Measurements from ENCODE around the gene LYRM4.

The LYRM4 gene

DNA sequence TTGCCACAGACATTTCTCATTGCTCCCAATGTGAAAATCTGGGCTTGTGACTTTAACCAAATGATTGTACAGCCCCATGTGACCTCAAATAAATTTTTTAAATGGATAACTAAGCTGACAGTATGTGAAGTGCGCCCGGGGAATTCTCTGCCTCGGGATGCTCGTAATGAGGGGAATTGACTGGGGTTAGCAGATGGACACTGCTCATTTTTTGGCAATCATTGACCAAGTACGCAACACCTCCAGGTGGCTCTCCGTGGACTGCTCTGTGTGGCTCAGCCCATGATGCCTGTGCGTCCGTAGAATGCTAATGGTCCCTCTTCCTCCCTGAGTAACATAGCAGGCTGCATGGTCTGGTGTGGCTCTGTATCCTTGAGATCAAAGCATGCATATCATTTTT is 42.9 kb upstream of the LYRM4 start:
- TF ChIP-seq CTCF (IDR thresholded peaks at IDR 0.05), result no peak
- no peak overlapping the region for H3K4me3 ChIP-seq (ENCODE audit: low read depth, low read length)
- H3K9me3 ChIP-seq (ENCODE audit: control insufficient read depth, low read length), result no peaks in the 10 kb centered on the region
- H3K4me2 ChIP-seq (ENCODE audit: low read length), result no peak overlapping the region
- peaks cover 8% of the 10 kb centered on the region for H3K4me1 ChIP-seq
- H3K9ac ChIP-seq, result no peak overlapping the region
- no peak overlapping the region for H3K27ac ChIP-seq
- H3K27me3 ChIP-seq (ENCODE audit: control insufficient read depth, insufficient read depth, low read length), result no peaks in the 10 kb centered on the region
- H2AFZ ChIP-seq, result no peak overlapping the region
- peaks cover 21% of the 10 kb centered on the region for H3K79me2 ChIP-seq
- no peaks in the 10 kb centered on the region for H3K36me3 ChIP-seq (ENCODE audit: control insufficient read depth, insufficient read depth, low read length)

GRCh38 chr6:5302995-5303622 is 42.4 kb upstream of the LYRM4 start:
- Histone ChIP-seq H3K9ac (no peak overlapping the region), H3K9me3 (ENCODE audit: control insufficient read depth, low read length) (no peaks in the 10 kb centered on the region), H2AFZ (no peak overlapping the region), H3K27me3 (ENCODE audit: control insufficient read depth, insufficient read depth, low read length) (no peaks in the 10 kb centered on the region), H3K4me1 (peaks cover 8% of the 10 kb centered on the region), H3K4me2 (ENCODE audit: low read length) (no peak overlapping the region), H3K27ac (no peak overlapping the region), H3K4me3 (ENCODE audit: low read depth, low read length) (no peak overlapping the region), H3K79me2 (peaks cover 17% of the 10 kb centered on the region), H3K36me3 (ENCODE audit: control insufficient read depth, insufficient read depth, low read length) (no peaks in the 10 kb centered on the region)
- TF ChIP-seq CTCF (IDR thresholded peaks at IDR 0.05), result peak; percentile 74

GRCh38 chr6:5302220-5302946 is 41.6 kb upstream of the LYRM4 start:
- Histone ChIP-seq H3K4me1 (peaks cover 8% of the 10 kb centered on the region), H3K9me3 (ENCODE audit: control insufficient read depth, low read length) (no peaks in the 10 kb centered on the region), H3K4me2 (ENCODE audit: low read length) (no peak overlapping the region), H3K79me2 (peaks cover 14% of the 10 kb centered on the region), H3K27ac (no peak overlapping the region), H3K9ac (no peak overlapping the region), H3K36me3 (ENCODE audit: control insufficient read depth, insufficient read depth, low read length) (no peaks in the 10 kb centered on the region), H3K4me3 (ENCODE audit: low read depth, low read length) (no peak overlapping the region), H2AFZ (no peak overlapping the region), H3K27me3 (ENCODE audit: control insufficient read depth, insufficient read depth, low read length) (no peaks in the 10 kb centered on the region)
- no peak for TF ChIP-seq CTCF (IDR thresholded peaks at IDR 0.05)

DNA sequence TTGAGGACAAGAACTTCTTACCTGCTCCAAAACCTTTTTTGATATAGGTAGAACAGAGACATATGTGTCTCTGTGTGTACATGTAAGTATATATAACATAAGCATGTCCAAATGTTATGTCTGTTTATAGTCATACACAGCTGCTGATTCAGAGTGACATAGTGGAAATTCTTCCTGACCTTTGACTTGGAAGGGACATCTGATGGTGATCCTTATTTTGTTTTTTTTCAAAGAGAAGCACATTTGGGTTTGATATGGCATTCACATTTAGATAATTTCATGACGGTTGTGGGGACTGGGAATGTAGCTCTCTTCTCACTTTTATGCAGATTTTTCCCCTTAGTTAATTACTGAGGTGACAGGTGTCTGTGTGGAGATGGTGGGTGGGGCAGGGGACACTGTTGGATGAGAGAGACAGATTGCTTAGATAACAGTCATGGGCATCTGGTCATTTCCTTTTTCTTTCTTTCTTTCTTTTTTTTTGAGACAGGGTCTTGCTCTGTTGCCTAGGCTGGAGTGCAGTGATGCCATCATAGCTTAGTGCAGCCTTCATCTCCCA is 39.5 kb upstream of the LYRM4 start:
- no peak for TF ChIP-seq CTCF (IDR thresholded peaks at IDR 0.05)
- H3K9me3 ChIP-seq (ENCODE audit: control insufficient read depth, low read length), result no peaks in the 10 kb centered on the region
- H3K27me3 ChIP-seq (ENCODE audit: control insufficient read depth, insufficient read depth, low read length), result no peaks in the 10 kb centered on the region
- no peaks in the 10 kb centered on the region for H3K36me3 ChIP-seq (ENCODE audit: control insufficient read depth, insufficient read depth, low read length)
- no peak overlapping the region for H3K27ac ChIP-seq
- H2AFZ ChIP-seq, result no peak overlapping the region
- H3K79me2 ChIP-seq, result peaks cover 3% of the 10 kb centered on the region
- H3K4me1 ChIP-seq, result peaks cover 8% of the 10 kb centered on the region
- no peak overlapping the region for H3K9ac ChIP-seq
- no peak overlapping the region for H3K4me3 ChIP-seq (ENCODE audit: low read depth, low read length)
- no peak overlapping the region for H3K4me2 ChIP-seq (ENCODE audit: low read length)
